HG02763 (cell line): ENCODE measurements around the gene INTS7.
"Not testable (repeated sequence)": the region's sequence is repeated elsewhere in the genome, so short reads cannot be mapped to it uniquely, and the experiment has no call there.

Experiments used
- ATAC-seq: cut with Tn5 transposase; IDR thresholded peaks from one replicate; pipeline ENCODE4 v1.9.1; 2021; ENCODE audit warnings: mild to moderate bottlenecking, moderate library complexity; ENCODE audit not compliant: unreplicated experiment

INTS7 gene

GRCh38 chr1:211985556-211986264, 49.6 kb downstream of the INTS7 start:
- peak; percentile 92 for ATAC-seq

DNA sequence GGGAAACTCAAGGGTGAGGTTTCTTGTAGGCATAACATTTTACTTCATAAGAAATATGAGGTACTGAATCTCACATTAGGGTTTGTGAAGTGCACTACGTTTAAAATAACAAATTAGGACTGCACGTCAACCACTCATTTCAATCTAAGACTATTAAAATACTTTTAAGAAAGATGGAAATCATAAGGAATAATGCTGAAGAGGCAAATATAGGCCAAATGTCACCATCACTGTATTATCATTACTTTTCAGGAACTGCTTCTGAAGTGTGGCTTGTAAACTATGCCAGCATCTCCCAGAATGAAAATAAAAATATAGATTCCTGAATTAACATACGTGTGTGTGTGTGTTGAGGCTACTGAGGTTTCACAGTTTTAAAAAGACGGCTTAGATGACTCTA, 56.8 kb downstream of the INTS7 start:
- ATAC-seq: no peak

DNA sequence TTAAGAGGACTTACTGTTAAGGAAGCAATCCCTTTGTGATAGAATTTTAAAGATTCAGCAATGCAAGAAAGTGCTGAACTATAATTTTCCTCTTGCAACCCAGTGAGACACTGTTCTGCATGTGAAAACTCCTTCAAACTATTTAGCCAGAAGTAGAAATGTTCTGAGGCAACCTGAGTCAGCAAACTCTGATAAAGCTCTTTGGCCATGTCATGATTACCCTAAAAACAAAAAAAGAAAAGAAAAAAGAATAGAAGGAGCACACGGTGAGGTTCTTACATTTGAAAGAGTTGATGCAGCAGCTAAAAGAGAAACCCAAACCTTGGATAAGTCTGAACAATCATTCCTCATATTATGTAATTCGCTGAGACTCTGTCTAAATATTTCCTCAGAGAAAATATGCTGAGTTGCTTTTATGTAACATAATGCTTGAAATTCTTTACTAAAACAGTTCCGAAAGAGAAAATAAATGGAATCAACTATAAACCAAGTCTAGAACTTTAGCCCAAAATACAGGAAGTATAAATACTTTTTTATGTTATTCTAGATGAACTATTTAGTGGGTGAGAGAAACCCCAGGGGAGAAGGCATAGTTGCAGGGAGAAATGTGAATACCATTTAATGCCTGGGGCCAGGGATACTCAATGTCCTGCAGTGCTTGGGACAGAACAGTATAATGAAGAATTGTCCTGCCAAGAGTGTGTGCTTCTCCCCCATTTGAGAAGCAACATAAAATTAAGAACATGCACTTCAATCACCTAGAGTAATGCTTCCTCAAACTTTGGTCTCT, 60.0 kb downstream of the INTS7 start:
- ATAC-seq: no peak

GRCh38 chr1:211973541-211973940, 61.8 kb downstream of the INTS7 start:
- no peak for ATAC-seq

- ATAC-seq: no peak
Measured at GRCh38 chr1:211968200-211968834, 67.0 kb downstream of the INTS7 start.

DNA sequence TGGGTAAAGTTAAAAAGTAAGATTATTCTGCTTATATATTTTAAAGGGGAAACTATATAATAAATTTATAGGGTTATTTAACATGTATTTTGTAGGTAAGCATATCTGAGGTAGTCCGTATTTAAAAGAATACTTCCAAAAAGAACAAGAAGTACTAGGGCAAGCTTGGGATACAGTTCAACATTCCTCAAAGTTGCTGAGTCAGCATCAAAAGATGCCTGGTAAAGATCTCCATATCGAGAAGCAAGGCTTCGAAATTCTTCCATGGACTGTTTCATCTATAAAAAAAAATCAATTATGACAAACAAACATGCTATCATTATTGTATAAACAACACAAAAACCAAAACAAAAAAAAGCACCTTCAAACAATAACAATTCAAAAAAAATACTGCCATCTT, 67.7 kb downstream of the INTS7 start:
- ATAC-seq: no peak

- no peak for ATAC-seq
Measured at GRCh38 chr1:211965108-211965805, 70.1 kb downstream of the INTS7 start.

GRCh38 chr1:211959680-211960079, 75.7 kb downstream of the INTS7 start:
- ATAC-seq: no peak

DNA sequence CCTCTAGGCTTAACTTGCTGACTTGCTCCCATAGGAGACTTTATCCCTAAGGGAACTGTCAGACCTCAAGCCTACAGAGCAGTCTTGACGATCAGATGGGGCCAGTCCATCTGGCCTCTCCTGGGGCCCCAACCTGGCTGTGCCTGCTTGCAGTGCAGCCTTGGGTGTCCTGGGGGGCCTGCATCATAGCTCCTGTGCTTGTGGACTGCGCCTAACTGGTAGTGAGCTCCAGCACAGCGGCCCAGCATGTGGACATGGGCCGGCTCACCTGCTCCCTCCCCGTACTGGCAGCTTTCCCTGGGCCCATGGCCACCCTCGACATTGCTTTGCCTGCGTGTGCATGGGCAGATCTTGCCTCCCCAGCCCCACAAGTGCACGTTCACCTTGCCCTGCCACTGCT, 76.1 kb downstream of the INTS7 start:
- ATAC-seq: no peak

DNA sequence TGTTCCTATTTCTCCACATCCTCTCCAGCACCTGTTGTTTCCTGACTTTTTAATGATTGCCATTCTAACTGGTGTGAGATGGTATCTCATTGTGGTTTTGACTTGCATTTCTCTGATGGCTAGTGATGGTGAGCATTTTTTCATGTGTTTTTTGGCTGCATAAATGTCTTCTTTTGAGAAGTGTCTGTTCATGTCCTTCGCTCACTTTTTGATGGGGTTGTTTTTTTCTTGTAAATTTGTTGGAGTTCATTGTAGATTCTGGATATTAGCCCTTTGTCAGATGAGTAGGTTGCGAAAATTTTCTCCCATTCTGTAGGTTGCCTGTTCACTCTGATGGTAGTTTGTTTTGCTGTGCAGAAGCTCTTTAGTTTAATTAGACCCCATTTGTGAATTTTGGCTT, 81.3 kb downstream of the INTS7 start:
- ATAC-seq: not testable (repeated sequence)

DNA sequence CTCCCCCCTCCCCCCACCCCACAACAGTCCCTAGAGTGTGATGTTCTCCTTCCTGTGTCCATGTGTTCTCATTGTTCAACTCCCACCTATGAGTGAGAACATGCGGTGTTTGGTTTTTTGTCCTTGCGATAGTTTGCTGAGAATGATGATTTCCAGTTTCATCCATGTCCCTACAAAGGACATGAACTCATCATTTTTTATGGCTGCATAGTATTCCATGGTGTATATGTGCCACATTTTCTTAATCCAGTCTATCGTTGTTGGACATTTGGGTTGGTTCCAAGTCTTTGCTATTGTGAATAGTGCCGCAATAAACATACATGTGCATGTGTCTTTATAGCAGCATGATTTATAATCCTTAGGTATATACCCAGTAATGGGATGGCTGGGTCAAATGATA, 81.8 kb downstream of the INTS7 start:
- ATAC-seq: not testable (repeated sequence)

DNA sequence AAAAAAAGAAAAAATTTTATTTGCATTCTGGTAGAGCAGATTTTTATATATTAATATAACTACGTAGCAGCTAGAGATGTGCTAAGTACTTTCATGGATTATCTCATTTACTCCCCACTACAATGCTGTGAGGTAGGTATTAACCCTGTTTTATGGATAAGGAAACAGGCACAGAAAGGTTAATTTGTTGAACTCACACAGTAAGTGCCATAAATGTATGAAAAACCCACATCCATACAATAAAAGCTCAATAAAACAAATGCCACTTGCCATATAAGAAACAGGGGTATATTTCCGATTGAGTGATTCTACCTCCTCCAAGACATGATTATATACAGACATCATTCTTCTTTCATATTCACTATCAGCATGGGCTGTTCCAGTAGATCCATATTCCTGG, 83.1 kb downstream of the INTS7 start:
- ATAC-seq: no peak

- ATAC-seq: peak; percentile 76
Measured at GRCh38 chr1:211951856-211952255, 83.5 kb downstream of the INTS7 start.

- ATAC-seq: no peak
Measured at GRCh38 chr1:211948377-211948776, 87.0 kb downstream of the INTS7 start.

GRCh38 chr1:211947396-211948295, 87.7 kb downstream of the INTS7 start:
- ATAC-seq: no peak

DNA sequence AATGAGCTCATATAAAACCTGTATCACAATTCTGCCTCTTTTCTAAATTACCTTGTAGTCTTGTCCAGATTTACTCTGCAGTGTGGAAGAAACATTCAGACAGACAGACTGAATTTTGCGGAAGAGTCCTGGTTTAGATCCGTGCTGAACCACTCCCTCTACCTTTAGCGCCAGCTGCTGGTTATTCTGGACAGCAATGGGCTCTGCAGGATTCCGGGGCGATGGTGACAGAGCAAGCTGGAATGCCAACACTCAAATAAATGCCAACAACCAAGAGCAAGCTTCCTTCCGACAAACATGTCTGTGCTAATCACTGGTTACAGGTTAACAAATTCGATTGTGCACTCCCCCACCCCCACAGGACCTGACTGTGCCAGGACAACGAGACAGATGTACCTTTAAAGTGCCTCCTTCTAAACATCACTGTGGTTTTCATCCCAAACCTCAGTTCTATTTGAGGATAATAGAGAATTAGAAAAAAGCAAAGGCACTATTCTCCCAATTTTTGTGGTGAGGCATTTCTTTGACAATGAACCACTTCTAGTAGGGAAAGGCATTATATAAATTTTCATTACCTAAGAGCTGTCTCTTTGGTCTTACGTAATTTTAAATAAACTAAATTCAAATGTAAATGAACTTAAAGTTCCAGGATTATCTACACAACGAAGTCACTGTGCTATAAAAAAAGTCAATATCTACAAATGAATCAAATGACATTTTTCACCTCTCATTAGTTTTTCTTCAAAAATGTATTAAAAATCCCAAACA, 90.4 kb downstream of the INTS7 start:
- no peak for ATAC-seq

DNA sequence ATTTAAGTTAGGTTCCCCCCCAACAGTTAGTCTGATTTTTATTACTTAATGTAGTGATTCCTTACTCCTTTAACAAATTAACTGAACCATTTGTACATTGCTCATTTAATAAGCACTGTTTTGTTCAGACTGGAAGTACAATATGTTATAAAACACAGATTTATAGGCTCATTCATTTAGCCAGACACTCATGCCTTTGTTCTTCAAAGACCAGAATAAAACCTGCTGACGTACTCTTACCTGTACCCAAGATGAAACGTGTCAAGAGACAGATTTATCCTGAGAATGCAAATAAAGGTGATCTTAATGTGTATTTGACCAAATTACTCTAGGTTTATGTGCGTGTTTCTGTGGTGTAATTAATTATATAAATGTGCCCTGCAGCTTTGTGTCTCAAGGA, 92.8 kb downstream of the INTS7 start:
- ATAC-seq: no peak

DNA sequence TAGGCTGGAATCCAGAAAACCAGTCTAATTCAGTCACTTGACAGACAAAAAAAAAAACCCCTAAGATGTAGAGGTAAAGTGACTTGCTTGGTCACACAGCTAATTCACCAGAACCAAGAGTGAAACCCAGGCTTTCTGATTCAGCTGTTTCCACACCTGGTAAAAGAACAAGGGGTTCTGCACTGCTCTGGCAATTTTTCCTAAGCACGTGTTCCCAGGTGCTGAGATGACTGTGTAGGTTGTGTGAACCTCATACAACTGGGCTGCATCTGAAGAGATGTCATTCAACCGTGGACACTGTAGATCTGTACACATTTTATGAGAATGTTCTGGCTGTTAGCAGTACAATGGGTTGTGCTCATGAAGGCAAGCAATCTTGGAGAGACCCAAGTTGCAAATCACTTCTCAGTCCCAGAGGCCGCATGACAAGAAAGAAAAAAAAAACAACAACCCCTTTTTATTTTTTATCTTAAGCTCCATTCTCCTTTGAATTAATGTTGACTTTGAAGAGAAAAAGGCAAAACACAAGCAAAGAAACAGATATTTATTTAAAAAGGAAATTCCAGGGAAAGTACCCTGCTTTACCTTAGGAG, 95.4 kb downstream of the INTS7 start:
- ATAC-seq: peak; percentile 79

- no peak for ATAC-seq
Measured at GRCh38 chr1:211938561-211938997, 96.8 kb downstream of the INTS7 start.
